GM23248 (cell line): Measurements from ENCODE around the gene PLCB1. TPM values are rescaled to one million over a fixed set of nuclear protein-coding genes. Genes with fewer than 3 reads are reported as not detected.

Experiments used
- DNase-seq: peaks from one replicate; pipeline ENCODE4 v3.0.0-alpha.2; 2015
- H2AFZ ChIP-seq: fragments of 200-600 bp; sonication (generic); 2 replicates; pipeline ENCODE4 v1.6.1; 2016; ENCODE audit warnings: antibody characterized with exemption
- H3F3A ChIP-seq: fragments of 200-600 bp; sonication (generic); 2 replicates; pipeline ENCODE4 v1.6.1; 2016; ENCODE audit warnings: mild to moderate bottlenecking, antibody characterized with exemption, mixed run types; ENCODE audit not compliant: insufficient read depth
- H3K27ac ChIP-seq: fragments of 200-600 bp; sonication (generic); 2 replicates; pipeline ENCODE4 v1.5.1; 2016; ENCODE audit warnings: mild to moderate bottlenecking
- H3K27me3 ChIP-seq: fragments of 200-600 bp; sonication (generic); replicated peaks from 2 replicates; pipeline ENCODE4 v1.6.1; 2016; ENCODE audit warnings: mild to moderate bottlenecking; ENCODE audit not compliant: insufficient read depth
- H3K36me3 ChIP-seq: fragments of 200-600 bp; sonication (generic); 2 replicates; pipeline ENCODE4 v1.6.1; 2016; ENCODE audit warnings: low read depth, mild to moderate bottlenecking
- H3K4me1 ChIP-seq: fragments of 200-600 bp; sonication (generic); 2 replicates; pipeline ENCODE4 v1.6.1; 2016; ENCODE audit warnings: mild to moderate bottlenecking; ENCODE audit not compliant: insufficient read depth
- H3K4me2 ChIP-seq: fragments of 200-600 bp; sonication (generic); one replicate; pipeline ENCODE4 v1.6.1; 2016; ENCODE audit warnings: mild to moderate bottlenecking; ENCODE audit not compliant: unreplicated experiment
- H3K4me3 ChIP-seq: fragments of 200-600 bp; sonication (generic); 2 replicates; pipeline ENCODE4 v1.5.1; 2016; ENCODE audit warnings: mild to moderate bottlenecking
- H3K79me2 ChIP-seq: fragments of 200-600 bp; sonication (generic); 2 replicates; pipeline ENCODE4 v1.6.1; 2016; ENCODE audit warnings: mild to moderate bottlenecking; ENCODE audit not compliant: insufficient read depth
- H3K9ac ChIP-seq: fragments of 200-600 bp; sonication (generic); 2 replicates; pipeline ENCODE4 v1.6.1; 2016; ENCODE audit warnings: mild to moderate bottlenecking
- H3K9me2 ChIP-seq: fragments of 200-600 bp; sonication (generic); 2 replicates; pipeline ENCODE4 v1.6.1; 2016; ENCODE audit warnings: mixed run types, mild to moderate bottlenecking, moderate library complexity; ENCODE audit not compliant: insufficient read depth
- H3K9me3 ChIP-seq: fragments of 200-600 bp; sonication (generic); one replicate; pipeline ENCODE4 v1.6.1; 2017; ENCODE audit warnings: low read depth
- H4K20me1 ChIP-seq: fragments of 200-600 bp; sonication (generic); 2 replicates; pipeline ENCODE4 v1.6.0; 2016; ENCODE audit not compliant: insufficient read depth
- EZH2 ChIP-seq: fragments of 200-600 bp; sonication (generic); IDR thresholded peaks from 2 replicates; pipeline ENCODE4 v1.6.1; 2018; ENCODE audit warnings: antibody characterized with exemption, mild to moderate bottlenecking; ENCODE audit not compliant: insufficient read depth, poor library complexity, severe bottlenecking
- EZH2phosphoT487 ChIP-seq: fragments of 200-600 bp; sonication (generic); IDR thresholded peaks from 2 replicates; pipeline ENCODE4 v1.6.1; 2018; ENCODE audit warnings: antibody characterized with exemption, moderate library complexity, mild to moderate bottlenecking, low read depth; ENCODE audit not compliant: insufficient read depth
- WGBS, 2 experiments: methylation state at CpG; one replicate each; pipeline ENCODE4 v1.1.6; 2015 to 2017; ENCODE audit warnings: low lambda C conversion rate in 2 of 2, low coverage in 1 of 2; ENCODE audit errors: missing lambda C conversion rate in 2 of 2; 5-methylcytosine and 5-hydroxymethylcytosine counted together
- in situ Hi-C: fragments of 300-500 bp; cut with MboI; formaldehyde crosslinking; loops from 2 replicates; pipeline ENCODE4 v1.15.0; 2020
- polyA plus RNA-seq: library from polyadenylated mRNA; unstranded; fragments of >200 nt; fragmentation: Nextera tagmentation; extraction: Ambion mirVana; gene quantifications from 2 replicates; pipeline ENCODE4 v1.2.1, GENCODE V29; 2016
- total RNA-seq: library from RNA; depleted of rRNA; stranded (reverse); fragments of >200 nt; shearing (Covaris generic); gene quantifications from 2 replicates; pipeline ENCODE4 v1.2.3, GENCODE V29; 2014

Gene PLCB1
- total and polyA plus RNA-seq, 2 experiments from 2014 or later: 3.7 to 12.8 TPM

GRCh38 chr20:8744228-8744844 lies 612.3 kb downstream of the PLCB1 start:
- H3K79me2 ChIP-seq: no peaks in the 10 kb centered on the region
- no peaks in the 10 kb centered on the region for H3K36me3 ChIP-seq
- peak; percentile 68 for DNase-seq
- H3K4me2 ChIP-seq: peak overlapping the region; percentile 0
- H3K27me3 ChIP-seq: no peaks in the 10 kb centered on the region
- no peak overlapping the region for H3K4me3 ChIP-seq
- peaks cover 12% of the 10 kb centered on the region for H3F3A ChIP-seq
- in situ Hi-C loops: no loop called here
- peaks cover 3% of the 10 kb centered on the region for H3K9me3 ChIP-seq
- H3K9ac ChIP-seq: no peak overlapping the region
- TF ChIP-seq EZH2 (no peak), EZH2phosphoT487 (no peak)
- H3K4me1 ChIP-seq: peaks cover 7% of the 10 kb centered on the region
- no peak overlapping the region for H3K27ac ChIP-seq
- WGBS, 2 experiments: 61 to 67% methylated on average over 3 of the region's 3 CpGs
- H3K9me2 ChIP-seq: no peaks in the 10 kb centered on the region
- no peaks in the 10 kb centered on the region for H4K20me1 ChIP-seq
- H2AFZ ChIP-seq: no peak overlapping the region

GRCh38 chr20:8749101-8749500 lies 617.0 kb downstream of the PLCB1 start:
- Histone ChIP-seq H3K4me3 (no peak overlapping the region), H3K9me3 (no peaks in the 10 kb centered on the region), H3K4me1 (peaks cover 17% of the 10 kb centered on the region), H3K27ac (no peak overlapping the region), H3F3A (peaks cover 21% of the 10 kb centered on the region), H3K4me2 (peak overlapping the region; percentile 12), H2AFZ (no peak overlapping the region), H3K27me3 (no peaks in the 10 kb centered on the region), H3K79me2 (no peaks in the 10 kb centered on the region), H3K9me2 (no peaks in the 10 kb centered on the region), H4K20me1 (no peaks in the 10 kb centered on the region), H3K9ac (no peak overlapping the region), H3K36me3 (no peaks in the 10 kb centered on the region)
- TF ChIP-seq EZH2phosphoT487 (no peak), EZH2 (no peak)
- in situ Hi-C loops: no loop called here
- WGBS, 2 experiments: 6 to 7% methylated on average over 8 of the region's 8 CpGs
- DNase-seq: peak; percentile 26

GRCh38 chr20:8749986-8750385 lies 617.9 kb downstream of the PLCB1 start:
- H3K79me2 ChIP-seq: no peaks in the 10 kb centered on the region
- H3K4me3 ChIP-seq: no peak overlapping the region
- peaks cover 21% of the 10 kb centered on the region for H3F3A ChIP-seq
- H3K4me2 ChIP-seq: no peak overlapping the region
- H3K9ac ChIP-seq: no peak overlapping the region
- WGBS, 2 experiments: 30 to 36% methylated on average over 1 of the region's 1 CpG
- H4K20me1 ChIP-seq: no peaks in the 10 kb centered on the region
- H3K27me3 ChIP-seq: no peaks in the 10 kb centered on the region
- TF ChIP-seq EZH2phosphoT487: no peak
- TF ChIP-seq EZH2: no peak
- H2AFZ ChIP-seq: no peak overlapping the region
- in situ Hi-C loops: loop anchor here (25.0 kb wide), 1 partner anchor 862 kb away; no protein-coding TSS in a partner anchor
- peak; percentile 78 for DNase-seq
- H3K9me3 ChIP-seq: no peaks in the 10 kb centered on the region
- no peaks in the 10 kb centered on the region for H3K36me3 ChIP-seq
- no peaks in the 10 kb centered on the region for H3K9me2 ChIP-seq
- peaks cover 17% of the 10 kb centered on the region for H3K4me1 ChIP-seq
- H3K27ac ChIP-seq: no peak overlapping the region

GRCh38 chr20:8755340-8756118 lies 623.5 kb downstream of the PLCB1 start:
- 69% methylated on average over 3 of the region's 3 CpGs for WGBS, 2 experiments

More at GRCh38 chr20:8755340-8756118, 623.5 kb downstream of the PLCB1 start:
- Histone ChIP-seq H3K4me3 (no peak overlapping the region), H3K27ac (no peak overlapping the region), H3K4me1 (peaks cover 18% of the 10 kb centered on the region), H3K9ac (no peak overlapping the region), H3K9me2 (no peaks in the 10 kb centered on the region), H3F3A (peaks cover 21% of the 10 kb centered on the region), H2AFZ (no peak overlapping the region), H3K4me2 (no peak overlapping the region), H3K9me3 (no peaks in the 10 kb centered on the region), H3K79me2 (no peaks in the 10 kb centered on the region), H4K20me1 (no peaks in the 10 kb centered on the region), H3K27me3 (no peaks in the 10 kb centered on the region), H3K36me3 (no peaks in the 10 kb centered on the region)
- in situ Hi-C loops: loop anchor here (25.0 kb wide), 1 partner anchor 857 kb away; no protein-coding TSS in a partner anchor
- TF ChIP-seq EZH2phosphoT487 (no peak), EZH2 (no peak)
- DNase-seq: no peak
